ENCODE results near the gene PCDH9. TPM values are rescaled to one million over a fixed set of nuclear protein-coding genes. Genes with fewer than 3 reads are reported as not detected.
"Not testable (repeated sequence)": the region's sequence is repeated elsewhere in the genome, so short reads cannot be mapped to it uniquely, and the experiment has no call there.

PCDH9 gene
- total RNA-seq, 1 experiment from 2014 or later = 0.03 TPM

DNA sequence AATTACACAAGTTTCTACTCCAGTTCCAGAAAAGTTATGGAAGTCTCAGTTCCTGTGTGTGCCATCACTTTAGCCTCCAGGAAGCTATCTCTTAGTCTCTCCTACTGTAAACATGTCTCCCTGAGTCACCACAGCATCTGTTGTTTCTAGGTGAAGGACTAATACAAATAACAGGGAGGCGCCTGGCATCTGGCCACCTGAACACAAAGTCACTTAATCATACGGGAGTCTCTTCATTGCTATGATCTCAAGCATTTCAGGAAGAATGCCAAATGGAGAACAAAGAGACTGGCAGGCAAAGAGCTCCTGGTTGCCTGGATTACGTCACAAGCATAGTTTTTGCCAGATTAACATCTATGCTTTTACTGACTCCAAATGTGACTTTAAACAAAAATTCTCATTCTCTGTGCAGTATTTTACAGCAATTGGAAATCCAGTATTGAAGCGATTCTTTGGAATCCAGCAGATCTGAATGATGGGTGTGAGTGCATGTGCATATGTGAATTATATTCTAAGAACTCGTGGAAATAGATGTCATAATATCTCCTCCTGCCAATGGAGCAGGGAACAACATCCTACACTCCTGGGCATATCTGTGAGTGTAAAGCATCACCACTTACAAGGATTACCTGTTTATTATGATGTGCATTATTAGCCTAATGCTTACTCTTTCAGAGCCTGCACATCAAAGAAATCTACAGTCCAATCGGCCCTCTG lies 572.8 kb downstream of the PCDH9 start:
- in situ Hi-C loops (cut with HindIII; ENCODE audit: low pct_unique_long_range_greater_than_20kb, low sequenced_read_pairs) = no loop called here
- peak; percentile 91 for DNase-seq (ENCODE audit: low read depth)

DNA sequence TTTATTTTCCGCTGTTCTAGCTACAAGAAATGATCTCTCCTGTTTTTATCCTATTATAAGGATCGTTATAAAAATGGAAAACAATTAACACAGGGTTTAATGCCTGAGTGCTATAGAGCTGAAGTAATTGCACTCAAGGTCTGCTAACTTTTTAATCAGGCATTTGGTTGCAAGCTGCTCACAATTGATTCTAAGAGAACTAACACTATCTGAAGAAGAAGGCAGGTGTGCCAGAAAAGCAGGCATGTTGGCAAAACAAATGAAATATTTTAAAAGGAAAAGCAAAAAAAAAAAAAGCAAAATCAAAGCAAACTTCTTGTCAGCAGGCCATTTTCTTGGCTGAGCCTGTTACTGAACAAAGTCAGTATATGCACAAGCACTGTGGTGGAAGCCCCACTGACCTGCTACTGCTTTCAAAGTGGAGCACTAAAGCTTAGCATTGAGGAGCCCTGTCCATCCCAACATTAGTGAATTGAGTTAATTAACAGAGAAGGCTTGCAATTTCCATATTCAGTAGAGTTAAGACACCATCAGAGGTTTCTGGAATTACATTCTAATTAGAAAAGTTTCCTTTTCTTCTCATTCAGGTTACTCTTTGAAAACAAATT lies 574.2 kb downstream of the PCDH9 start:
- no peak for DNase-seq (ENCODE audit: low read depth)
- in situ Hi-C loops (cut with HindIII; ENCODE audit: low pct_unique_long_range_greater_than_20kb, low sequenced_read_pairs) = no loop called here

DNA sequence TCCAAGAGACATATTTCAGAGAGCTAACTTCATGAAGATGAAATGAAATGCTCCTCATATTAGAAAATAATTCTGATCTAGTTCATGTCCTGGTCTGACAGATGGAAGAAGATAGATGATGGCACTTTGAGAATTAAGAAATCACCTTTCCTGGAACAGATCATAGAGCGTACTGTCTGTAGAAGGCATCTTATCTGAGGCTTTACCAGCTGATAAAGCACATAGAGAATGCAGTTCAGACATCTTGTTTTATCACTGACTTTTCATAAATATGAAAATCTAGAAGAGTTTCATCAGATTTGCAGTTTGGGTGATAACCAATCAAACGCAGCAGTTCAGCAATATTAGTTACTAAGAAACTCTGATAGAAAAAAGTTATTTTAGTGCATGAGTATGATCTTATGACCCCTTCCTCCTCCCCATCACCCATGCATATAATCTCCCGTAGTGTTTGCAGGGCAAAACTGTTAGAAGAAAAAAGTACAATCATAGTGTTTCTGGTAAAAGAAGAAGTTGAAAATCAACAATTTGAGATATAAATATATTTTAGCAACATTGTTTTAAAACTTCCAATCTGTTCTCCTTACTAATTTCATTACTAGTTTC lies 585.2 kb downstream of the PCDH9 start:
- in situ Hi-C loops (cut with HindIII; ENCODE audit: low pct_unique_long_range_greater_than_20kb, low sequenced_read_pairs) = no loop called here
- DNase-seq (ENCODE audit: low read depth) = no peak

DNA sequence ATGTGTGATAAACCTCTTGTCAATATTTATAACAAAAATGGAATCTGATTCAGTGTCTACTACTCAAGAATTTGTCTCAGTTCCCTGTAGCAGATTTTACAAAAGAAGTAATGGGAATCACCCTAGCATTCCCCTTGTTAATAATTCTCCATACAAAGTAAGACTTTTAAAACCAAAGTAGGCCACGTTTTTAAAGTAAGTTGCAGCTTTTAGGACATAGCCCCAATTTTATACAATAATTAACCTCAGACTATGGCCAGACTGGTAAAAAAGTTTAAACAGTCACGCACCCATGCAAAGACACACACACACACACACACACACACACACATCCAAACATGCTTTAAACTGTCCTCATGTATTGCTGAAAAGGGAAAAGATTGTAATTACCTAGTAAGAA lies 589.9 kb downstream of the PCDH9 start:
- DNase-seq (ENCODE audit: low read depth) = peak; percentile 19
- in situ Hi-C loops (cut with HindIII; ENCODE audit: low pct_unique_long_range_greater_than_20kb, low sequenced_read_pairs) = no loop called here

DNA sequence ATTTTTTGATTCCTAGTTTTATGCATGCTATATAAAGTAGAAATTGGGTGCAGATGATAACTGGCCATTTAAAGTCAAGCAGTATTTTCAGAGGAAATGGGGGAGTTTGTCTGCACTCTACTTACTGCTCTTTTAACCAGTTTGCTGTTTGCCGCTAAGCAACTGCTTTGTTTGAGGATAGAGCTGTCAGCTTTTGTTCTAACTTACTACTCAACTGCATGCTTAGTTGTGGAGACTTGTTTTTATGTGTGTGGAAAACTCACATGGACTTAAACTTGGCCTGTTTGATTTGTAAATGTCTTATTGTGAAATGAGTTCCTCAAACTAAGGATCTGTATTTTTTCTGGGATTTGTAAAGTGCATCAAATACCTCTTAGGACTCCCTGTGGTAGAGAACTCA lies 591.1 kb downstream of the PCDH9 start:
- in situ Hi-C loops (cut with HindIII; ENCODE audit: low pct_unique_long_range_greater_than_20kb, low sequenced_read_pairs) = no loop called here
- no peak for DNase-seq (ENCODE audit: low read depth)

DNA sequence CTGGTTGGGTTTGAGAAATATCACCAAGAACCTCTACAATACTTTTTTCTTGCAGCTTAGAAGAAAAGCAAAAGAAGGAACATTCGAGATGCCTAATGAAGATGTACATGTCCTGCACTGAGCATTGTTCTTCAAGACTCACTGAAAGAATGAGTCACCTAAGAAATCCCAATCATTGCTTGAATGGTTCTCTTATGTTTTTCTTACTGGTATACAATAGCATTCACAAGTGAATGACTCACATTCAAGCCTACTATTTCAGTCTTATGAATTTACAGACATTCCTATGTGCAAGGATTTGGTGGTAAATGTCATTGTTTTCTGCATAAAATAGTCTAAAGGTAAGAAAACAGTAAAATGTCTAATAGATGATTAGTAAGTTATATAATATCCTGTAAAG lies 594.6 kb downstream of the PCDH9 start:
- in situ Hi-C loops (cut with HindIII; ENCODE audit: low pct_unique_long_range_greater_than_20kb, low sequenced_read_pairs) = no loop called here
- DNase-seq (ENCODE audit: low read depth) = peak; percentile 69

DNA sequence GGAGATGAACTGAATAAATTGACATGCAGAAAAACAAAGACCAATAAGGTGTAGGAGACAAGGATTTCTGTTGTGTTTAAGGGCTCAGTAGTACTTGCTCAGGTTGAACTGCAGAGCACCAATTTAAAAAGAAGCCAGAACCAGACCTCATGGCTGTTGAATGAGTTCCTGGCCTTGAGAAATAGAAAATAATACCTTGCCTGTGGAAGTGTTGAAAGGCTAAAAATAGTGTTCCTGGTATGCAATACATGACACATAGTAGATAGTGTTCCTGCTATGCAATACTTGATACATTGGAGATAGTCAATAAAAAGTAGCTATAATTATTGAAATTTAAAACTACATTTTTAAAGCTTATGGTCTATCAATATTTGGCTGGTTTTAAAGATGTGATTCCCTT lies 595.8 kb downstream of the PCDH9 start:
- in situ Hi-C loops (cut with HindIII; ENCODE audit: low pct_unique_long_range_greater_than_20kb, low sequenced_read_pairs) = no loop called here

DNA sequence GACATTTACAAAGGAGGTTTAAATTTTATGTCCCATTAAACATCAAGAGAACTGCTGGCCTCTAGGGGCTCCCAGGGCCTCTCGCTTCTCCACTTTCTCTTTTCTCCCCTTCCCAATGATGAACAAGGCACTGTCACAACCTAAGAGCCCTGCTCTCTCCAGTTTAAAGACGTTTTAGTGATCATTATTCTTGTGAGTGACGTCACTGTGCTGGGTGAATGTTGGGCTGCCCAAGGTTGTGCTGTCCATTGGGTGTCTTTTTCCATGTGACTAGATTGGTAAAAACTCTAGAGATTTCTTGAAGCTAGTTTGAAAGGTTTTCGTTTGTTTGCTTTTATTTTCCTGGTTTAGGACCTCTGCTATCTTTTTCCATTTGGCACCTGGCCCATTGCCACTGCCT lies 602.6 kb downstream of the PCDH9 start:
- in situ Hi-C loops (cut with HindIII; ENCODE audit: low pct_unique_long_range_greater_than_20kb, low sequenced_read_pairs) = no loop called here
- no peak for DNase-seq (ENCODE audit: low read depth)

More for the DNA sequence above, 595.8 kb downstream of the PCDH9 start:
- no peak for DNase-seq (ENCODE audit: low read depth)

DNA sequence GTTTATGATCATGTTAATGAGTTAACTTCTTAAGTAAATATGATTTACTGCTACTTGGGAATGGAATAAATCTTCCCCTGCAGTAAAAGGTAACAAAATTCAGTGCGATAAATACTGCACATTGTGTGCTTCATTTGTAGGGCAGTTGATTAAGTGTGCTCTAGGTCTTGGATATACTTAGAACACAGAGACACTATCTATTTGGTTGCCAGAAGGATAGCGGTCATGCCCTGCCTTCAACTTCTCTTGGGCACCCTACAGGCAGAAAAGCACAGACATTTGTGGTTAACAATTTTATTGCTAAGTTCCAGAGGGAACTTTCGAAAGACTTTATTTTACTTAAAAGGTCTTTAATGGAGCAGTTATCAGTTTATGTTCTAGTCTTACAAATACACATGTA lies 605.8 kb downstream of the PCDH9 start:
- in situ Hi-C loops (cut with HindIII; ENCODE audit: low pct_unique_long_range_greater_than_20kb, low sequenced_read_pairs) = no loop called here
- DNase-seq (ENCODE audit: low read depth) = no peak

DNA sequence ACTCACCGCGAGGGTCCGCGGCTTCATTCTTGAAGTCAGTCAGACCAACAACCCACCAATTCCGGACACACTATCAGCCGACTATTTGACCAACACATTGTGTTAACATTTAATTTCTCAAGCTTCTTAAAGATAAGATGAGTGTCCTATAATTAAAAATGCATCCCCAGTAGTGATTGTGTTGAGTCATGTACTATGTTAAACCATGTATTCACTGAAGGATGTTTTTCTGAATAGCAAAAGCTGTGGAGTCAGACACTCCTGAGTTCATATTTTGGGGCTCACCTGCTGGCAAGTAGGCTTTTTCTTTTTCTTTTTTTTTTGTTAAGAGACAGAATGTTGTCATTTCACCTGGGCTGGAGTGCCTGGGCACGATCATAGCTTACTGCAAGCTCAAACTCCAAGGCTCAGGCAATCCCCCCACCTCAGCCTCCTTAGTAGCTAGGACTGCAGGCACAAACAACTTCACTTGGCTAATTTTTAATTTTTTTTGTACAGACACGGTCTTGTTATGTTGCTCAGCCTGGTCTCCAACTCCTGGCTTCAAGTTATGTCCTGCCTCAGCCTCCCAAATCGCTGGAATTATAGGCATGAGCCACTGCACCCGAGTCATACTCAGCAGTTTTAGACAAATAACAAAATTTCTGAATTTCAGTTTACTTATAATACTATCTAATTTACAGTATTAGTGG lies 606.9 kb downstream of the PCDH9 start:
- in situ Hi-C loops (cut with HindIII; ENCODE audit: low pct_unique_long_range_greater_than_20kb, low sequenced_read_pairs) = no loop called here
- peak; percentile 14 for DNase-seq (ENCODE audit: low read depth)

DNA sequence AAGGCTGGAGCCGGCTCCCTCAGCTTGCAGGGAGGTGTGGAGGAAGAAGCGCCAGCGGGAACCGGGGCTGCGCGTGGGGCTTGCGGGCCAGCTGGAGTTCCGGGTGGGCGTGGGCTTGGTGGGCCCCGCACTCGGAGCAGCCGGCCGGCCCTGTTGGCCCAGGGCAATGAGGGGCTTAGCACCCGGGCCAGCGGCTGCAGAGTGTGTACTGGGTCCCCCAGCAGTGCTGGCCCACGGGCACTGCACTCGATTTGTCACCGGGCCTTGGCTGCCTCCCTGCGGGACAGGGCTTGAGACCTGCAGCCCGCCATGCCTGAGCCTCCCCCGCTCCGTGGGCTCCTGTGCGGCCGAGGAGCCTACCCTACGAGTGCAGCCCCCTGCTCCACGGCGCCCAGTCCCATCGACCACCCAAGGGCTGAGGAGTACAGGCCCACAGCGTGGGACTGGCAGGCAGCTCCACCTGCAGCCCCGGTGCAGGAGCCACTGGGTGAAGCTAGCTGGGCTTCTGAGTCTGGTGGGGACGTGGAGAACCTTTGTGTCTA lies 608.2 kb downstream of the PCDH9 start:
- in situ Hi-C loops (cut with HindIII; ENCODE audit: low pct_unique_long_range_greater_than_20kb, low sequenced_read_pairs) = not testable (repeated sequence)

DNA sequence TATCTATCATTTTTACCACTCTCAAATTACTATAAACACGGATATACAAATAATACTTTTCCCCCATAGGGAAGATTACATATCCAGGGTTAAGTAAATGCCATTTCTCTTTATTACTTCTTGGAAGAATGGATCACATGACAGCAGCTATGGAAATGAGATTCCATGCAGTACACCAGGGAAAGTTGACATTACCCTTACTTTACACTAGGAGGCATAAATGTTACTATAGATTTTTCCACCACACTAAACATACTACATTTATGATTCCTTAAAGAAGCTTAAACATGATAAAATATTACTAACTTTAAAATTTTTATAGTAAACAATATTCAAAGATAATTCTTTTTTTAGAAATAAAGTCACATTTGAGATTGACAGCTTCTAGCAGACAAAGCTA lies 611.4 kb downstream of the PCDH9 start:
- in situ Hi-C loops (cut with HindIII; ENCODE audit: low pct_unique_long_range_greater_than_20kb, low sequenced_read_pairs) = no loop called here

More for the DNA sequence above, 608.2 kb downstream of the PCDH9 start:
- not testable (repeated sequence) for DNase-seq (ENCODE audit: low read depth)

DNA sequence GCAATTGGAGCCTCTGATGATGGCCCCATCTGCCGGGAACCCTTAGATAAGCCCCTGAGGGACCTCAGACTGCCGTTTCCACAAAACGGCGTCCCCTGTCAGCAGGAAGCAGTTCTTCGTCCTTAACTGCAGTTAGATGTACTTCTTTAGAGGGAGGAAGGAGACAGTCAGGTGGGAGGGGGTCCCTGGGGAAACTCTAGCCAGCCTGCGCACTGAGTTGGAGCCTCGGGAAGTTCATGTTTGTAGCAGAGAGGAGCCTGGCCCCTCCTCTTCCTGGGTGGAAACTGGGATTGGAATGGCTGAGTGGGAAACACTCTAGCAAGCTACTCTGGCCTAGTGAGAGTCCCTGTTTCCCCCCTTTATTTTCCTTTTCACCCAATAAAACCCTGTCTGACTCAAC lies 612.4 kb downstream of the PCDH9 start:
- in situ Hi-C loops (cut with HindIII; ENCODE audit: low pct_unique_long_range_greater_than_20kb, low sequenced_read_pairs) = no loop called here
- DNase-seq (ENCODE audit: low read depth) = no peak

More for the DNA sequence above, 611.4 kb downstream of the PCDH9 start:
- DNase-seq (ENCODE audit: low read depth) = peak; percentile 14

DNA sequence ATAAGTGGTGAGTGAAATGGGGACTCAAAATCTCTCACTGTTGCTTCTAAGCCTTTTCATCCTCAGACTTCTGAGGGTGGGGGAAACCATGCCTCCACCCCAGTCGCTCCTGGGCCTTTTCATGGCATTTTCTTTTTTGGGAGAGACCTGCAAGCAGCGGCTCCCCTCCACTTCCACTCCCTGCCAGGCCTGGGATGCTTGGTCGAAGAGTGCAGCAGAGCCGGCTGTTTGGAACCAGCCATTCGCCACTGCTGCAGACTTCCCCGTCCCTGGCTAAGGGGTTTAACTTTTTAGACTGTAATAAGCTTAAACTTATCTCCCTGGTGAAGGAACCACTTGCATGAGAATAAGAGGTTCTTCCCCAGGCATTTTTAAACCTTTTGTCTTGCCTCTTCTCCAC lies 617.2 kb downstream of the PCDH9 start:
- in situ Hi-C loops (cut with HindIII; ENCODE audit: low pct_unique_long_range_greater_than_20kb, low sequenced_read_pairs) = no loop called here
- no peak for DNase-seq (ENCODE audit: low read depth)

DNA sequence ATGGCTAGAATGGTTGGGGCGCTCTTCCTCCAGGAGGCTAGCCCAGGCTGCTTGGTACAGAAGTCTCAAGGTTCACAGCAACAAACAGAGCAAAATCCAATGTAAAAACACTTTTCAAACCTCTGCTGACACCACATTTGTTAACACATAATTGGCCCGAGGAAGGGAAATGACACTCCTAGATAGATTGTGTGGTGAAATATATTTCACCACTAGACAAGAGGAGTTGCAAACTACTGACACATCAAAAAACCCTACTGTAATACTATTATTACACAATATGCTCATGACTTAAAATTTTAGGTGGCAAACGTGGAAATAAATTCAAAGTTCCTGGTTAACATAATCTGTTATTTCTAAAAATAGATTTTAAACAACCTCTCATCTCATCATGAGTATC lies 643.6 kb downstream of the PCDH9 start:
- DNase-seq (ENCODE audit: low read depth) = no peak
- in situ Hi-C loops (cut with HindIII; ENCODE audit: low pct_unique_long_range_greater_than_20kb, low sequenced_read_pairs) = no loop called here

DNA sequence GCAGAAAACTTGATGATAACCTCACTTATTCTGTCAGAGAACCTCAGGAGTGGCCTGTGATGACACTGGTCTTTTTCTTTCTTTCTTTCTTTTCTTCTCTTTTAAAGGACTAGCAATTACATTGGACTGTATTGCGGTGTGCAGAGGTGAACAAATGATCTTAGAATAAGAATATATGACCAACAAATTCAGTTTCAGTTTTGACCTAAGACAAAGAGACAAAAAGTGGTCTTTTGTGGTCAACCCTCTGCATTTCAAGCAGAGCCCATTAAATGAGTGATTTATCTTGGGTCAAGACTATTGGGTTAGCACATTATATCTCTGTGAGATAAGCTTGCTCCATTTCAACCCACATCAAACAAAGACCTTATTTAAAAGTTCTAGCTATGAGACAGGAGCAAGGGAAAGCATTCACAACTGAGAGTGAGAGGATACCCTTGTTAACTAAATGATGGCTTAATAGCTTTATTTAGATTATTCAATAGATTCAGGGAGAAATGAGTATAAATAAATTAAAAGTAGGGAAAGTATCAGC lies 644.4 kb downstream of the PCDH9 start:
- DNase-seq (ENCODE audit: low read depth) = no peak
- in situ Hi-C loops (cut with HindIII; ENCODE audit: low pct_unique_long_range_greater_than_20kb, low sequenced_read_pairs) = no loop called here

DNA sequence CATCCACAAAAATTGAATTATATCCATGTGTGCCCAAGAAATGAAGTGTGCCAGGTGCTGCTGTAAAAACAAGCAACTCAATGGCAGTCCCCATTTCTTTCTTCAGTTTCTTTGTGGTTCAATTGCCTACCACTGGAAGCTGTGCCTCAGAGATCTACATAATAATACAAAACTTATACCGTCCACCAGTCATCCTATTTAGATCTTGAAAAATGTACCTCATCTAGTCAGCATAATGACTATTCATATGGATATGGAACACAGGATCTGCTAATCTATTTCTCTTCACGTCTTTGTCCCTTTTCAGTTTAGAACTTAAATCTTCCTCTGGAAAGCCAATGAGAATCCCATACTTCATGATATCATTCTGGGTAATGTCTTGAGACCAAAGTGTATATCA lies 648.5 kb downstream of the PCDH9 start:
- no peak for DNase-seq (ENCODE audit: low read depth)
- in situ Hi-C loops (cut with HindIII; ENCODE audit: low pct_unique_long_range_greater_than_20kb, low sequenced_read_pairs) = no loop called here

DNA sequence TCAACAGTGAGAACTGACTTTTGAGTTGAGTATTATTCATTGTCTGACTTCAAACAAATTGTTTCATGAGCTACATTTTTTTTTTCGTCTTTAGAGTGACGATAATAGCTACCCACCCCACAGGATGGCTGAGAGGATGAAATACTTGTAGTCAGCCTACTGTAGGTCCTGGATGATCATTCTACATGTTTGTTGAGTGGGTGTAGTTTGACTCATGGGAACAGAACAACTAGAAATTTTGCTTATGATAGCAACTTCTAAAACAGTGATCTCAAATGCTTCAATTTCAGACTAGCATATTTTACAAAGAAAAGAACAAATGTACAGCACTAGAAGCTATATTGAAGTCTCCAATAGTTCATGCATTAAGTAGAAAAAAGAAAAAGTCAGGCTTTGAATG lies 651.8 kb downstream of the PCDH9 start:
- in situ Hi-C loops (cut with HindIII; ENCODE audit: low pct_unique_long_range_greater_than_20kb, low sequenced_read_pairs) = no loop called here
- no peak for DNase-seq (ENCODE audit: low read depth)

DNA sequence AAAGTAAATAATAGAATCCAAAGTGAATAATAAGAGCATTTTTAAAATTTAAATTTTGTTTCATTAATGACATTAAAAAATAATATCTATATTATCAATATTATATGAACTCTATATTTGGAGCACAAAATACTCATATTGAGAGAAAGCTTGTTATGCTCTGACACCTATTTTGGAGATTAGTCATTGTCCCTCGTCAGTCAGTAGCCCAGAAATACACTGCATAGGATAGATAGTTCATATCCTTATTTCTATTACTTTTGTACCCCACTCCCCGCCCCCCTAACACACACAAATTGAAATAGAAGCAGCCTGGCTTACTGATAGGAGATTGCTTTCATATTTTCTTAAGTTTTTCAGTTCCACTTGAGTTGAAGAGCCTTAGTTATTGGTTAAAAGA lies 652.8 kb downstream of the PCDH9 start:
- DNase-seq (ENCODE audit: low read depth) = no peak
- in situ Hi-C loops (cut with HindIII; ENCODE audit: low pct_unique_long_range_greater_than_20kb, low sequenced_read_pairs) = no loop called here
